WTC11 (cell line): ENCODE results near the gene FNDC3B. TPM values are rescaled to one million over a fixed set of nuclear protein-coding genes. Genes with fewer than 3 reads are reported as not detected.
A peak's percentile ranks its signal among the peaks of the same experiment; 100 is the strongest.

Source experiments
- ATAC-seq: fragments of 200-7000 bp; cut with Tn5 transposase; 2 replicates; pipeline ENCODE4 v1.10.0; 2021; ENCODE audit warnings: mild to moderate bottlenecking, moderate library complexity
- CTCF ChIA-PET: fragments of 300-600 bp; sonication (Branson Sonifier 250); formaldehyde crosslinking; loops from one replicate; lab custom pipeline; 2021; ENCODE audit warnings: antibody characterized with exemption; lab: Charles Lee
- POLR2A ChIA-PET: fragments of 350-600 bp; sonication (Branson Sonifier 250); formaldehyde crosslinking; loops from one replicate; lab custom pipeline; 2021; ENCODE audit warnings: antibody characterized with exemption; lab: Charles Lee
- DNase-seq: peaks from one replicate; pipeline ENCODE4 v3.0.0; 2021; ENCODE audit warnings: low spot score
- H3K27ac Mint-ChIP-seq: 2 replicates; pipeline ENCODE4 v1.8.0; 2021; ENCODE audit warnings: mixed read lengths
- H3K27me3 Mint-ChIP-seq: 2 replicates; pipeline ENCODE4 v1.8.0; 2021; ENCODE audit warnings: low read depth, mild to moderate bottlenecking, moderate library complexity, mixed read lengths
- H3K36me3 Mint-ChIP-seq: 2 replicates; pipeline ENCODE4 v1.8.0; 2021; ENCODE audit warnings: mixed read lengths
- H3K4me1 Mint-ChIP-seq: 2 replicates; pipeline ENCODE4 v1.8.0; 2022; ENCODE audit warnings: mixed read lengths
- H3K4me3 Mint-ChIP-seq: 2 replicates; pipeline ENCODE4 v1.8.0; 2021; ENCODE audit warnings: mild to moderate bottlenecking, moderate library complexity, mixed read lengths
- H3K9me3 Mint-ChIP-seq: 2 replicates; pipeline ENCODE4 v1.8.0; 2021; ENCODE audit warnings: mixed read lengths
- ATF3 ChIP-seq: sonication (generic); formaldehyde crosslinking; conservative IDR thresholded peaks from 2 replicates; pipeline ENCODE4 v1.8.1; 2022; ENCODE audit warnings: mild to moderate bottlenecking, missing genetic modification reagents
- CDX4 ChIP-seq: fragments of 250-450 bp; sonication (Bioruptor Pico); IDR thresholded peaks from 2 replicates; pipeline ENCODE4 v1.9.0; 2021; ENCODE audit warnings: moderate library complexity, mild to moderate bottlenecking, inconsistent platforms, borderline replicate concordance
- E2F1 ChIP-seq: sonication (generic); formaldehyde crosslinking; IDR thresholded peaks from 2 replicates; pipeline ENCODE4 v1.8.0; 2022; ENCODE audit warnings: mild to moderate bottlenecking, missing genetic modification reagents
- EMX1 ChIP-seq: fragments of 250-450 bp; sonication (Bioruptor Pico); IDR thresholded peaks from 2 replicates; pipeline ENCODE4 v1.8.0; 2021; ENCODE audit warnings: mild to moderate bottlenecking
- ESRRA ChIP-seq: sonication (generic); formaldehyde crosslinking; IDR thresholded peaks from 2 replicates; pipeline ENCODE4 v1.8.1; 2022; ENCODE audit warnings: mild to moderate bottlenecking, missing genetic modification reagents, borderline replicate concordance
- ETV6 ChIP-seq: sonication (generic); formaldehyde crosslinking; IDR thresholded peaks from 2 replicates; pipeline ENCODE4 v1.8.1; 2022; ENCODE audit warnings: mild to moderate bottlenecking, missing genetic modification reagents
- HMGA2 ChIP-seq: fragments of 250-450 bp; sonication (Bioruptor Pico); IDR thresholded peaks from 2 replicates; pipeline ENCODE4 v1.4.0; 2021; ENCODE audit warnings: mild to moderate bottlenecking, moderate library complexity
- KAT7 ChIP-seq: sonication (generic); formaldehyde crosslinking; IDR thresholded peaks from 2 replicates; pipeline ENCODE4 v1.8.1; 2023; ENCODE audit warnings: missing genetic modification reagents, mild to moderate bottlenecking, borderline replicate concordance
- NFE2L1 ChIP-seq: sonication (generic); formaldehyde crosslinking; IDR thresholded peaks from 2 replicates; pipeline ENCODE4 v1.8.1; 2023; ENCODE audit warnings: missing genetic modification reagents
- PRRX2 ChIP-seq: fragments of 250-450 bp; sonication (Bioruptor Pico); IDR thresholded peaks from 2 replicates; pipeline ENCODE4 v1.8.0; 2021; ENCODE audit warnings: mild to moderate bottlenecking
- TCF7 ChIP-seq: sonication (generic); formaldehyde crosslinking; IDR thresholded peaks from 2 replicates; pipeline ENCODE4 v1.8.0; 2022; ENCODE audit warnings: mild to moderate bottlenecking, low read depth, missing genetic modification reagents, moderate library complexity
- ZBTB21 ChIP-seq: sonication (generic); formaldehyde crosslinking; IDR thresholded peaks from 2 replicates; pipeline ENCODE4 v1.8.1; 2023; ENCODE audit warnings: mild to moderate bottlenecking, missing genetic modification reagents, borderline replicate concordance
- ZNF121 ChIP-seq: sonication (generic); formaldehyde crosslinking; IDR thresholded peaks from 2 replicates; pipeline ENCODE4 v1.8.0; 2023; ENCODE audit warnings: missing genetic modification reagents
- ZNF423 ChIP-seq: fragments of 250-450 bp; sonication (Bioruptor Pico); IDR thresholded peaks from 2 replicates; pipeline ENCODE4 v2.1.2; 2022; ENCODE audit warnings: mild to moderate bottlenecking, moderate library complexity
- ZNF425 ChIP-seq: fragments of 250-450 bp; sonication (Bioruptor Pico); conservative IDR thresholded peaks from 2 replicates; pipeline ENCODE4 v1.9.0; 2021; ENCODE audit warnings: mild to moderate bottlenecking
- total RNA-seq: library from RNA; stranded (reverse); gene quantifications from 3 replicates; pipeline ENCODE4 v1.2.3, GENCODE V29; 2021
- TF ChIP-seq, protein P1 (sequence below): sonication (generic); formaldehyde crosslinking; IDR thresholded peaks from 2 replicates; pipeline ENCODE4 v1.8.1; 2022; ENCODE audit warnings: missing genetic modification reagents, borderline replicate concordance
- TF ChIP-seq, protein P2 (sequence below): sonication (generic); formaldehyde crosslinking; IDR thresholded peaks from 2 replicates; pipeline ENCODE4 v1.8.1; 2023; ENCODE audit warnings: mild to moderate bottlenecking, missing genetic modification reagents
- TF ChIP-seq, protein P3 (sequence below): sonication (generic); formaldehyde crosslinking; IDR thresholded peaks from 2 replicates; pipeline ENCODE4 v1.8.0; 2023; ENCODE audit warnings: missing genetic modification reagents
- TF ChIP-seq, protein P4 (sequence below): sonication (generic); formaldehyde crosslinking; IDR thresholded peaks from 2 replicates; pipeline ENCODE4 v1.8.1; 2023; ENCODE audit warnings: mild to moderate bottlenecking, missing genetic modification reagents, moderate library complexity
- TF ChIP-seq, protein P5 (sequence below): sonication (generic); formaldehyde crosslinking; IDR thresholded peaks from 2 replicates; pipeline ENCODE4 v1.8.0; 2022; ENCODE audit warnings: mild to moderate bottlenecking, missing genetic modification reagents

Gene FNDC3B
- total RNA-seq, 1 experiment from 2014 or later, result 42.8 TPM

GRCh38 chr3:172216911-172217310 is 177.5 kb downstream of the FNDC3B start:
- H3K36me3 Mint-ChIP-seq, result no peaks in the 10 kb centered on the region
- H3K27me3 Mint-ChIP-seq, result no peaks in the 10 kb centered on the region
- H3K27ac Mint-ChIP-seq, result peak overlapping the region; percentile 87
- H3K4me1 Mint-ChIP-seq, result peaks cover 86% of the 10 kb centered on the region
- H3K9me3 Mint-ChIP-seq, result no peaks in the 10 kb centered on the region
- no peak overlapping the region; the same call in 1 of the 2 replicates for H3K4me3 Mint-ChIP-seq
- TF ChIP-seq KAT7 (CRISPR knock-in tag) (no peak), TCF7 (CRISPR knock-in tag) (no peak), ESRRA (no peak), NFE2L1 (CRISPR knock-in tag) (no peak), ZNF425 (CRISPR knock-in tag) (no peak)
- TF ChIP-seq, protein P1, sequence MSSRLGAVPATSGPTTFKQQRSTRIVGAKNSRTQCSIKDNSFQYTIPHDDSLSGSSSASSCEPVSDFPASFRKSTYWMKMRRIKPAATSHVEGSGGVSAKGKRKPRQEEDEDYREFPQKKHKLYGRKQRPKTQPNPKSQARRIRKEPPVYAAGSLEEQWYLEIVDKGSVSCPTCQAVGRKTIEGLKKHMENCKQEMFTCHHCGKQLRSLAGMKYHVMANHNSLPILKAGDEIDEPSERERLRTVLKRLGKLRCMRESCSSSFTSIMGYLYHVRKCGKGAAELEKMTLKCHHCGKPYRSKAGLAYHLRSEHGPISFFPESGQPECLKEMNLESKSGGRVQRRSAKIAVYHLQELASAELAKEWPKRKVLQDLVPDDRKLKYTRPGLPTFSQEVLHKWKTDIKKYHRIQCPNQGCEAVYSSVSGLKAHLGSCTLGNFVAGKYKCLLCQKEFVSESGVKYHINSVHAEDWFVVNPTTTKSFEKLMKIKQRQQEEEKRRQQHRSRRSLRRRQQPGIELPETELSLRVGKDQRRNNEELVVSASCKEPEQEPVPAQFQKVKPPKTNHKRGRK (CRISPR knock-in tag), result no peak
- TF ChIP-seq, protein P2, sequence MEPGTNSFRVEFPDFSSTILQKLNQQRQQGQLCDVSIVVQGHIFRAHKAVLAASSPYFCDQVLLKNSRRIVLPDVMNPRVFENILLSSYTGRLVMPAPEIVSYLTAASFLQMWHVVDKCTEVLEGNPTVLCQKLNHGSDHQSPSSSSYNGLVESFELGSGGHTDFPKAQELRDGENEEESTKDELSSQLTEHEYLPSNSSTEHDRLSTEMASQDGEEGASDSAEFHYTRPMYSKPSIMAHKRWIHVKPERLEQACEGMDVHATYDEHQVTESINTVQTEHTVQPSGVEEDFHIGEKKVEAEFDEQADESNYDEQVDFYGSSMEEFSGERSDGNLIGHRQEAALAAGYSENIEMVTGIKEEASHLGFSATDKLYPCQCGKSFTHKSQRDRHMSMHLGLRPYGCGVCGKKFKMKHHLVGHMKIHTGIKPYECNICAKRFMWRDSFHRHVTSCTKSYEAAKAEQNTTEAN (CRISPR knock-in tag), result no peak
- ATAC-seq (no peak), DNase-seq (no peak)
- ChIA-PET CTCF (interaction anchor here (1.0 to 1.6 kb wide), 3 partner anchors 16 to 115 kb away, joined by 3 to 5 read pairs (median 4); no protein-coding TSS in a partner anchor), POLR2A (interaction anchor here (0.6 kb wide), 1 partner anchor 28 kb away, joined by 5 read pairs; no protein-coding TSS in a partner anchor)

- Mint-ChIP-seq H3K36me3 (no peaks in the 10 kb centered on the region), H3K27ac (peak overlapping the region; percentile 82), H3K27me3 (no peaks in the 10 kb centered on the region), H3K9me3 (no peaks in the 10 kb centered on the region), H3K4me3 (no peak overlapping the region), H3K4me1 (peaks cover 87% of the 10 kb centered on the region)
- DNase-seq, result no peak
- no peak for ATAC-seq
- no peak for TF ChIP-seq NFE2L1 (CRISPR knock-in tag)
- TF ChIP-seq EMX1 (CRISPR knock-in tag), result no peak
- no peak for TF ChIP-seq ZBTB21
- TF ChIP-seq PRRX2, result no peak
- TF ChIP-seq ATF3 (CRISPR knock-in tag), result no peak
- no peak for TF ChIP-seq HMGA2
- TF ChIP-seq ETV6 (CRISPR knock-in tag), result no peak
- TF ChIP-seq, protein P3, sequence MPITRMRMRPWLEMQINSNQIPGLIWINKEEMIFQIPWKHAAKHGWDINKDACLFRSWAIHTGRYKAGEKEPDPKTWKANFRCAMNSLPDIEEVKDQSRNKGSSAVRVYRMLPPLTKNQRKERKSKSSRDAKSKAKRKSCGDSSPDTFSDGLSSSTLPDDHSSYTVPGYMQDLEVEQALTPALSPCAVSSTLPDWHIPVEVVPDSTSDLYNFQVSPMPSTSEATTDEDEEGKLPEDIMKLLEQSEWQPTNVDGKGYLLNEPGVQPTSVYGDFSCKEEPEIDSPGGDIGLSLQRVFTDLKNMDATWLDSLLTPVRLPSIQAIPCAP, result no peak
- TF ChIP-seq, protein P4, sequence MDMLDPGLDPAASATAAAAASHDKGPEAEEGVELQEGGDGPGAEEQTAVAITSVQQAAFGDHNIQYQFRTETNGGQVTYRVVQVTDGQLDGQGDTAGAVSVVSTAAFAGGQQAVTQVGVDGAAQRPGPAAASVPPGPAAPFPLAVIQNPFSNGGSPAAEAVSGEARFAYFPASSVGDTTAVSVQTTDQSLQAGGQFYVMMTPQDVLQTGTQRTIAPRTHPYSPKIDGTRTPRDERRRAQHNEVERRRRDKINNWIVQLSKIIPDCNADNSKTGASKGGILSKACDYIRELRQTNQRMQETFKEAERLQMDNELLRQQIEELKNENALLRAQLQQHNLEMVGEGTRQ, result no peak
- TF ChIP-seq CDX4 (CRISPR knock-in tag), result no peak
- no peak for TF ChIP-seq ZNF423
- TF ChIP-seq, protein P5, sequence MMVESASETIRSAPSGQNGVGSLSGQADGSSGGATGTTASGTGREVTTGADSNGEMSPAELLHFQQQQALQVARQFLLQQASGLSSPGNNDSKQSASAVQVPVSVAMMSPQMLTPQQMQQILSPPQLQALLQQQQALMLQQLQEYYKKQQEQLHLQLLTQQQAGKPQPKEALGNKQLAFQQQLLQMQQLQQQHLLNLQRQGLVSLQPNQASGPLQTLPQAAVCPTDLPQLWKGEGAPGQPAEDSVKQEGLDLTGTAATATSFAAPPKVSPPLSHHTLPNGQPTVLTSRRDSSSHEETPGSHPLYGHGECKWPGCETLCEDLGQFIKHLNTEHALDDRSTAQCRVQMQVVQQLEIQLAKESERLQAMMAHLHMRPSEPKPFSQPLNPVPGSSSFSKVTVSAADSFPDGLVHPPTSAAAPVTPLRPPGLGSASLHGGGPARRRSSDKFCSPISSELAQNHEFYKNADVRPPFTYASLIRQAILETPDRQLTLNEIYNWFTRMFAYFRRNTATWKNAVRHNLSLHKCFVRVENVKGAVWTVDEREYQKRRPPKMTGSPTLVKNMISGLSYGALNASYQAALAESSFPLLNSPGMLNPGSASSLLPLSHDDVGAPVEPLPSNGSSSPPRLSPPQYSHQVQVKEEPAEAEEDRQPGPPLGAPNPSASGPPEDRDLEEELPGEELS (CRISPR knock-in tag), result no peak
- TF ChIP-seq E2F1, result no peak
- no peak for TF ChIP-seq ZNF121
- POLR2A ChIA-PET, result no interaction called here
- CTCF ChIA-PET, result interaction anchor here (0.6 to 1.6 kb wide), 3 partner anchors 114 to 486 kb away, joined by 3 to 5 read pairs (median 3); no protein-coding TSS in a partner anchor
These were observed 178.5 kb downstream of the FNDC3B start for GRCh38 chr3:172217877-172218276.
